Measurements from ENCODE around the gene PDS5A. TPM values are rescaled to one million over a fixed set of nuclear protein-coding genes. Genes with fewer than 3 reads are reported as not detected.
A peak's percentile ranks its signal among the peaks of the same experiment; 100 is the strongest.

Gene PDS5A
- total and polyA plus RNA-seq, 2 of the 13 experiments (the other 11 are each of a cell fraction or from before 2014, with no cell fraction given), result 31.8 to 57.0 TPM

DNA sequence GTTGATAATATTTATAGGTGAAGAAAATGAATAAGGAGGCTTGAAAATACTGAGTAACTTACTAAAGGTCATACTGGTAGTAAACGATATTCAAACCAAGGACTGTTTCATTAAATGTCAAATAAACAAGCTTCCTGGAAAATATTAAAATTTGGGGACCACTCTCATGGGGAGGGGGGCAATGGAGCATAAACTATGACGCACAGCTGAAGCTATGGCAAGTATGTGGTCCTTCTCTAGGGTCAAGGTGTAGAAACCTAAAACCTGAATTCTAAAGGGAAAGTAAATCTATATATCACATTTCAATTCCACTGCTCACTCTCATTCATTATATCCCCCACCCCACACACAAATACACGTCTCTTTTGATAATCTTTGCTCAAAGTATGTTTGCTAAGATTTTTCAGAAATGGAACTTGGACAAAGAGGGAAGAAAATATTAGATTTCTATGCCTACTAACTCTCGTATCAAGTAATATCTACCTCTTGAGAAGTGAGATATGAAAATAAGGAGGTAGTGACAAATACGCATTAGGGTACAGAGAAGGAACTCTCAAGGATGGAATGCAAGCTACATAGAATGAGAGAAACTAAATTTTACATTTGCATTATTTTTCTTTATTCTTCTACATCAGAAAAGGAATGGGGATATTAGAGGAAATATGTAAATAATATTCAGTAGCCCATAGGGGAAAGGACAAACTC, 84.6 kb downstream of the PDS5A start:
- ATAC-seq (no peak), FAIRE-seq (no peak), DNase-seq (ENCODE audit: low spot score) (no peak)
- Histone ChIP-seq H3K27me3 (ENCODE audit: control insufficient read depth in 1 of 2, insufficient read depth in 2 of 2, low read length in 2 of 2) (no peaks in the 10 kb centered on the region), H3K4me3 (replicated peaks in 1 of 3; ENCODE audit: insufficient read depth in 1 of 3, low read depth in 2 of 3, low read length in 3 of 3) (no peak overlapping the region), H3K9me3 (ENCODE audit: low read length) (no peaks in the 10 kb centered on the region), H3K27ac (ENCODE audit: extremely low read length, insufficient read depth, low read length) (no peak overlapping the region), H3K9ac (ENCODE audit: insufficient read depth, low read depth, low read length) (no peak overlapping the region), H3K4me2 (ENCODE audit: low read depth, low read length) (no peak overlapping the region), H4K20me1 (ENCODE audit: insufficient read depth, low read length) (no peaks in the 10 kb centered on the region), H3K36me3 (replicated peaks in 1 of 2; ENCODE audit: control insufficient read depth in 1 of 2, insufficient read depth in 2 of 2, low read length in 2 of 2) (peaks cover 16 to 67% of the 10 kb centered on the region in 2 experiments; a peak in 4 of 5 replicates), H3K79me2 (ENCODE audit: insufficient read depth, low read length) (no peaks in the 10 kb centered on the region), H3K4me1 (ENCODE audit: insufficient read depth, low read length) (no peaks in the 10 kb centered on the region), H2AFZ (ENCODE audit: low read length) (no peak overlapping the region)
- WGBS (ENCODE audit: low lambda C conversion rate), result 98% methylated on average over 5 of the region's 5 CpGs
- intact Hi-C loops (cut with micrococcal nuclease; ENCODE audit: unreplicated experiment) (no loop called here), in situ Hi-C loops (cut with HindIII; ENCODE audit: extremely low pct_ligation_motif_present, low pct_unique_long_range_greater_than_20kb) (no loop called here)
- BruUV-seq (replicated peaks), result TSS peak; percentile 12
- POLR2A ChIA-PET, result no interaction called here
- CTCF ChIA-PET (ENCODE audit: low intra/inter-chr PET ratio, low total read pairs), result no interaction called here
- TF ChIP-seq, protein P1, sequence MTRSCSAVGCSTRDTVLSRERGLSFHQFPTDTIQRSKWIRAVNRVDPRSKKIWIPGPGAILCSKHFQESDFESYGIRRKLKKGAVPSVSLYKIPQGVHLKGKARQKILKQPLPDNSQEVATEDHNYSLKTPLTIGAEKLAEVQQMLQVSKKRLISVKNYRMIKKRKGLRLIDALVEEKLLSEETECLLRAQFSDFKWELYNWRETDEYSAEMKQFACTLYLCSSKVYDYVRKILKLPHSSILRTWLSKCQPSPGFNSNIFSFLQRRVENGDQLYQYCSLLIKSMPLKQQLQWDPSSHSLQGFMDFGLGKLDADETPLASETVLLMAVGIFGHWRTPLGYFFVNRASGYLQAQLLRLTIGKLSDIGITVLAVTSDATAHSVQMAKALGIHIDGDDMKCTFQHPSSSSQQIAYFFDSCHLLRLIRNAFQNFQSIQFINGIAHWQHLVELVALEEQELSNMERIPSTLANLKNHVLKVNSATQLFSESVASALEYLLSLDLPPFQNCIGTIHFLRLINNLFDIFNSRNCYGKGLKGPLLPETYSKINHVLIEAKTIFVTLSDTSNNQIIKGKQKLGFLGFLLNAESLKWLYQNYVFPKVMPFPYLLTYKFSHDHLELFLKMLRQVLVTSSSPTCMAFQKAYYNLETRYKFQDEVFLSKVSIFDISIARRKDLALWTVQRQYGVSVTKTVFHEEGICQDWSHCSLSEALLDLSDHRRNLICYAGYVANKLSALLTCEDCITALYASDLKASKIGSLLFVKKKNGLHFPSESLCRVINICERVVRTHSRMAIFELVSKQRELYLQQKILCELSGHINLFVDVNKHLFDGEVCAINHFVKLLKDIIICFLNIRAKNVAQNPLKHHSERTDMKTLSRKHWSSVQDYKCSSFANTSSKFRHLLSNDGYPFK (CRISPR knock-in tag; IDR thresholded peaks at IDR 0.05; ENCODE audit: borderline replicate concordance), result no peak
- TF ChIP-seq, protein P2, sequence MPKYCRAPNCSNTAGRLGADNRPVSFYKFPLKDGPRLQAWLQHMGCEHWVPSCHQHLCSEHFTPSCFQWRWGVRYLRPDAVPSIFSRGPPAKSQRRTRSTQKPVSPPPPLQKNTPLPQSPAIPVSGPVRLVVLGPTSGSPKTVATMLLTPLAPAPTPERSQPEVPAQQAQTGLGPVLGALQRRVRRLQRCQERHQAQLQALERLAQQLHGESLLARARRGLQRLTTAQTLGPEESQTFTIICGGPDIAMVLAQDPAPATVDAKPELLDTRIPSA (CRISPR knock-in tag; IDR thresholded peaks at IDR 0.05; ENCODE audit: borderline replicate concordance), result no peak
- TF ChIP-seq, protein P3, sequence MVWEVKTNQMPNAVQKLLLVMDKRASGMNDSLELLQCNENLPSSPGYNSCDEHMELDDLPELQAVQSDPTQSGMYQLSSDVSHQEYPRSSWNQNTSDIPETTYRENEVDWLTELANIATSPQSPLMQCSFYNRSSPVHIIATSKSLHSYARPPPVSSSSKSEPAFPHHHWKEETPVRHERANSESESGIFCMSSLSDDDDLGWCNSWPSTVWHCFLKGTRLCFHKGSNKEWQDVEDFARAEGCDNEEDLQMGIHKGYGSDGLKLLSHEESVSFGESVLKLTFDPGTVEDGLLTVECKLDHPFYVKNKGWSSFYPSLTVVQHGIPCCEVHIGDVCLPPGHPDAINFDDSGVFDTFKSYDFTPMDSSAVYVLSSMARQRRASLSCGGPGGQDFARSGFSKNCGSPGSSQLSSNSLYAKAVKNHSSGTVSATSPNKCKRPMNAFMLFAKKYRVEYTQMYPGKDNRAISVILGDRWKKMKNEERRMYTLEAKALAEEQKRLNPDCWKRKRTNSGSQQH (CRISPR knock-in tag; IDR thresholded peaks at IDR 0.05; ENCODE audit: low read depth), result no peak
- TF ChIP-seq, protein P4, sequence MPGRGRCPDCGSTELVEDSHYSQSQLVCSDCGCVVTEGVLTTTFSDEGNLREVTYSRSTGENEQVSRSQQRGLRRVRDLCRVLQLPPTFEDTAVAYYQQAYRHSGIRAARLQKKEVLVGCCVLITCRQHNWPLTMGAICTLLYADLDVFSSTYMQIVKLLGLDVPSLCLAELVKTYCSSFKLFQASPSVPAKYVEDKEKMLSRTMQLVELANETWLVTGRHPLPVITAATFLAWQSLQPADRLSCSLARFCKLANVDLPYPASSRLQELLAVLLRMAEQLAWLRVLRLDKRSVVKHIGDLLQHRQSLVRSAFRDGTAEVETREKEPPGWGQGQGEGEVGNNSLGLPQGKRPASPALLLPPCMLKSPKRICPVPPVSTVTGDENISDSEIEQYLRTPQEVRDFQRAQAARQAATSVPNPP (CRISPR knock-in tag; IDR thresholded peaks at IDR 0.05), result no peak
- TF ChIP-seq ZNF34 (CRISPR knock-in tag; IDR thresholded peaks at IDR 0.05; ENCODE audit: borderline replicate concordance) (no peak), ZNF234 (CRISPR knock-in tag; conservative IDR thresholded peaks at IDR 0.05) (no peak), ZSCAN12 (CRISPR knock-in tag; IDR thresholded peaks at IDR 0.05) (no peak), KLF9 (CRISPR knock-in tag; IDR thresholded peaks at IDR 0.05; ENCODE audit: low read depth) (no peak), SIX1 (CRISPR knock-in tag; IDR thresholded peaks at IDR 0.05; ENCODE audit: borderline replicate concordance) (no peak), ZNF326 (CRISPR knock-in tag; IDR thresholded peaks at IDR 0.05; ENCODE audit: borderline replicate concordance) (no peak)
- TF ChIP-seq, protein P5, sequence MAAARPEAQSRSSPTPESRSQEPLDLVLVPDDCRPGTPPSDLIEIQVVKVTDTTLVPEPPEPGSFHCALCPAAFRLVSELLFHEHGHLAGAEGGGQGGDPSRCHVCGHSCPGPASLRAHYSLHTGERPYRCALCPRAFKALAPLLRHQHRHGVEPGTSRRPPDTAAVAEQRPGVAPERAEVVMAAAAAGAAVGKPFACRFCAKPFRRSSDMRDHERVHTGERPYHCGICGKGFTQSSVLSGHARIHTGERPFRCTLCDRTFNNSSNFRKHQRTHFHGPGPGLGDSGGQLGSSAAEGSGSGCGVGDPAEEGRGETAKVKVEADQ (CRISPR knock-in tag; IDR thresholded peaks at IDR 0.05; ENCODE audit: borderline replicate concordance), result no peak
- TF ChIP-seq, protein P6, sequence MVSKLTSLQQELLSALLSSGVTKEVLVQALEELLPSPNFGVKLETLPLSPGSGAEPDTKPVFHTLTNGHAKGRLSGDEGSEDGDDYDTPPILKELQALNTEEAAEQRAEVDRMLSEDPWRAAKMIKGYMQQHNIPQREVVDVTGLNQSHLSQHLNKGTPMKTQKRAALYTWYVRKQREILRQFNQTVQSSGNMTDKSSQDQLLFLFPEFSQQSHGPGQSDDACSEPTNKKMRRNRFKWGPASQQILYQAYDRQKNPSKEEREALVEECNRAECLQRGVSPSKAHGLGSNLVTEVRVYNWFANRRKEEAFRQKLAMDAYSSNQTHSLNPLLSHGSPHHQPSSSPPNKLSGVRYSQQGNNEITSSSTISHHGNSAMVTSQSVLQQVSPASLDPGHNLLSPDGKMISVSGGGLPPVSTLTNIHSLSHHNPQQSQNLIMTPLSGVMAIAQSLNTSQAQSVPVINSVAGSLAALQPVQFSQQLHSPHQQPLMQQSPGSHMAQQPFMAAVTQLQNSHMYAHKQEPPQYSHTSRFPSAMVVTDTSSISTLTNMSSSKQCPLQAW (CRISPR knock-in tag; IDR thresholded peaks at IDR 0.05), result no peak

All from HepG2 (cell line).